ENCODE data around the gene TMEM18.
"Not testable (repeated sequence)": the region's sequence is repeated elsewhere in the genome, so short reads cannot be mapped to it uniquely, and the experiment has no call there.

TMEM18 gene

DNA sequence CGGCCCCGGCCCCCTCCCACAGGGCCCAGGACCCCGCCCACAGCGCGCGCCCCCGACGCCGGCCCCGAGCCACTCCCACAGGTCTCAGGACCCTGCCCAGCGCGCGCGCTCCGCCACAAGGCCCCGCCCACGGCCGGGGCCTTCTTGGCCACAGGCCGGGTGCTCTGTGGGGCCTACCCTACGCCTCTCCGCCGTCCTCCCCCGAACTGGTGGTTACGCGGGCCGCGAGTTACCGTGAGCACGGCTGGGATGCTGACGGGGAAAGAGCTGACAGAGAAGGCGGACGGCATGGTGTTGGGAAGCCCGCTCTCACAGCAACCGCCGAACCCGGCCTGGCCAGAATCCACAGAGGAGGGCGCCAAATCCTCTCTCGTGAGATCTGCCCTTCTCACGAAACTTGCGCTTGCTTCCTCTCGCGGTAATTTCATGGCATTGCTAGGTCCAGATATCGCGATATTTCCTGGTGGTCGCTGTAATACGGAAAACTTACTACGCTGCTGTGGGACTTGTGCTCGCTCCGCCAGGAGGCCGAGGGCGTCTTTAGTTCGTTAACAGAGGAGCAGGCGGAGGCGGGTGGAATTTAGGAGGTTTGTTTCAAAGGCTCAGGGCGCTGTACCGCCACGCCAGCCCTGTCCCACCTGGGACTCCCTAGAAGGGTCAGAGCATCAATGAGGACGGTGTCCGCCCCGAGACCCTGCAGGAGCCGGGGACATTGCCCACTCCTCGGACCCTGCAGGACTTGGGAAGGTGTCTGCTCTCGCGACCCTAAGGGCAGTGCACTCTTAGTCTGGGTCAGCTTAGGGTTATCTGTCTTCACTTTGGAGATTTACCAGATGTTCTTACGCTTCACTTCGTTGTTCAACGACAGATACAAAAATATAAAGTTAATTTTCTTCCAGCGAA, at the start of gene TMEM18:
Gene TMEM18, minus strand, starts transcription at position 351 of the 903 bp plus-strand sequence. Its CDS starts 61 bp downstream, at position 290.
- peak; percentile 94 for DNase-seq (ENCODE audit: low read depth, low spot score)

GRCh38 chr2:726169-726568, 49.0 kb upstream of the TMEM18 start:
- DNase-seq (ENCODE audit: low read depth, low spot score): no peak

DNA sequence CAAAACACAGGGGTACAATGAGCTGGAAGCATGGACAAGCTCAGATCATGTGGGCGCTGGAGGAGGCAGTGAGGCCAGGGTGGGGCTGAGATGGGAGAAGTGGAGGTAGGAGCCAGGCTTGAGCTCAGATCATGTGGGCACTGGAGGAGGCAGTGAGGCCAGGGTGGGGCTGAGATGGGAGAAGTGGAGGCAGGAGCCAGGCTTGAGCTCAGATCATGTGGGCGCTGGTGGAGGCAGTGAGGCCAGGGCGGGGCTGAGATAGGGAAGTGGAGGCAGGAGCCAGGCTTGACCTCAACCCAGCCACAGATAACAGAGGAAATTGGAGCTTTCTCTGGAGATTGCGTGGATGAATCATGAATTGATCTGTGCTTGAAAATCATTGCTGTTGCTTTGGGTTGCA, 48.3 kb upstream of the TMEM18 start:
- DNase-seq (ENCODE audit: low read depth, low spot score): no peak

GRCh38 chr2:723761-724160, 46.6 kb upstream of the TMEM18 start:
- DNase-seq (ENCODE audit: low read depth, low spot score): no peak

- DNase-seq (ENCODE audit: low read depth, low spot score): no peak
Measured at GRCh38 chr2:720842-721241, 43.6 kb upstream of the TMEM18 start.

DNA sequence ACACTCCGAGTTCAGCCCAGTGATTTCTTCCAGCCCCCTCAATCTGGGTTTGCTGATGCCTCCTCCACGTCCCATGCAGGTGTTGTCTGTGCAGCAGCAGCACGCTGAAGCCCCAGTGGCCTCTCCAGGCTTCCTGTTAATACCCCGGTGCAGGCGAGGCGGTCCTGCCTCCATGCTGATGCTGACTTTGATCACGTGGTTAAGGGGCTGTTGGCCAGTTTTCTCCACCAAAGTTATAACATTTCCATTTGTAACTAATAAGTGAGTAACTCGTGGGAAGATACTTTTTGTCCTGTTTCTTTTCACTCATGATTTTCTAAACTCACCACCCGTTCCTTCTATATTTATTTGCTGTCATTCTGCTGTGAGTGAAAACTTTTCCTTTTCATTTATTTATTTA, 42.5 kb upstream of the TMEM18 start:
- no peak for DNase-seq (ENCODE audit: low read depth, low spot score)

DNA sequence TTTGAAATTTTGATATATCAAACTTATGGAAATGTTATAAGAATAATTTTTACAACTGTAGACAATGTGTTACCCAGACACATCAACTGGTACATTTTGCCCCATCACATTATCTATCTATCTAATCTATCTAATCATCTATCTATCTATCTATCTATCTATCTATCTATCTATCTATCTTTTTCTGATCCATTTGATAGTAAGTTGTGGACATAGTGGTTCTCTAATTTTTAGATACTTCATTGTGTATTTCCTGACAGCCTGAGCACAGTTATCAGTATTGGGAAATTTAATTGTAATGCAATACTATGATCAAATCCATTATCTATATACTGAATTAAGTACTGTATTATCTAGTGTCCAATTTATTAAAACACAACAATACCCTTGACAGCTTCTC, 42.0 kb upstream of the TMEM18 start:
- no peak for DNase-seq (ENCODE audit: low read depth, low spot score)

GRCh38 chr2:717661-718060, 40.5 kb upstream of the TMEM18 start:
- DNase-seq (ENCODE audit: low read depth, low spot score): no peak

- DNase-seq (ENCODE audit: low read depth, low spot score): no peak
Measured at GRCh38 chr2:715854-716560, 38.8 kb upstream of the TMEM18 start.

- DNase-seq (ENCODE audit: low read depth, low spot score): no peak
Measured at GRCh38 chr2:715038-715437, 37.8 kb upstream of the TMEM18 start.

DNA sequence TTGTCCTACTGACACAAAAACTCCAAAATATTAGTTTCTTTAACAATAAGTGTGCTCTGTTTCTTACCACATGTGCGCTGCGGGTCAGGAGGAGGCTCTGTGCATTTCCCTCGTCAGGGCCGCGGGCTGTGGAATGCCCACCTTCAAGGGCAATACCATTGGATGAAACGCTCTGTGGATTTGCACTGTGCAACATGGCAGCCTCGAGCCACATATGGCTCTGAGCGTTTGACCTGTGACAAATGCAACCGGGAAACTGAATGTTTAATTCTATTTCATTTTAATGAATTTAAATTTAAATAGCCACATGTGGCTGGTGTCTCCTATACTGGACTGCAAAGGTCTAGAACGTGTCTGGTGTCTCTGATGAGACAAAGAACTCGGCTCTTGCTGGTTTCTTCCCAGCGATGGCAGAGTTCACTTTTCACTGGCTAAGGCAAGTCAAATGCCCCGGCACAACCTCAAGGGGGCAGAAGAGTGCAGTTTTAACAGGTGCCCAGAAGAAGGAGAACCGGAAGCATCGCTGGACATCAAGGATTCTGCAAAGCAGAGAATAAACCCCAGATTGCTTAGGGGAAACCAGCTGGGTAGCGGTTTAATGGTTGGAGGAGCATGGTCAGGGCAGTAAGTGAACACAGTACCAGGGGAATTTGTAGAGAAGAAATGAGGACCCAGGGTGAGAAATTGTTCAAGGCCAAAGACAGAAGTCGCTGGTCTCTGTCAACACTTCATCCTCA, 37.0 kb upstream of the TMEM18 start:
- no peak for DNase-seq (ENCODE audit: low read depth, low spot score)

DNA sequence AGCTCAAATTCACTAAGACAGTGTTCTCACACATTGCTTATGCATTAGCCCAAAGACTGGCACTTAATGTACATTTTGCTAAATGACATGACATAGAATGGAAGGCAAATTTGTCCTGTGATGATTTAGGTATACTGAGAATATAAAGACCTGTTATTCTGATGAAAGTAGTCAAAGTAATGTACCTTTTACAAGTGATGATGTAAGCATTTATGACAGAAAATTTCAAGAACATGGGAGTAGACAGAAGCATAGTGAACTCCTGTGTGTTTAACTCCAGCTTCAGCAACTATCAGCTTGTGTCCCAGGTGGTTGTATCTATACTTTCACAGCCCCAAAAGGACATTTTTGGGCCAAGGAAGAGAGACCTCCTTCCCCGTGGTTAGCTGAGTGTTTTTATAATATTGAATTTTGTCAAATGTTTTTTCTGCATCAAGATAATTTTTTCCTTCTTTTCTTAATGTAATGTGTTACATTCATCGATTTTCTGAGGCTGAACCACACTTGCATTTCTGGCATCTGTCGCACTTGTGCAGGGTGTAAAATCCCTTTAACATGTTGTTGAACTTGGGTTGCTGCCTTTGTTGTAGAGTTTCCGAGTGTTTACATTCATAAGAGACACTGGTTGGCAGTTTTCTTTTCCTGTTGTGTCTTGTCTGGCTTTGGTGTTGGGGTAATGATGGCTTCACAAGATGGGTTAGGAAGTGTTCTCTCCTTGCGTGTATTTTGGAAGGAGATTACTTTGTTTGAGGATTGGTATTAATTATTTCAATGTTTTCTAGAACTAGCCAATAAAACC, 33.9 kb upstream of the TMEM18 start:
- DNase-seq (ENCODE audit: low read depth, low spot score): no peak

DNA sequence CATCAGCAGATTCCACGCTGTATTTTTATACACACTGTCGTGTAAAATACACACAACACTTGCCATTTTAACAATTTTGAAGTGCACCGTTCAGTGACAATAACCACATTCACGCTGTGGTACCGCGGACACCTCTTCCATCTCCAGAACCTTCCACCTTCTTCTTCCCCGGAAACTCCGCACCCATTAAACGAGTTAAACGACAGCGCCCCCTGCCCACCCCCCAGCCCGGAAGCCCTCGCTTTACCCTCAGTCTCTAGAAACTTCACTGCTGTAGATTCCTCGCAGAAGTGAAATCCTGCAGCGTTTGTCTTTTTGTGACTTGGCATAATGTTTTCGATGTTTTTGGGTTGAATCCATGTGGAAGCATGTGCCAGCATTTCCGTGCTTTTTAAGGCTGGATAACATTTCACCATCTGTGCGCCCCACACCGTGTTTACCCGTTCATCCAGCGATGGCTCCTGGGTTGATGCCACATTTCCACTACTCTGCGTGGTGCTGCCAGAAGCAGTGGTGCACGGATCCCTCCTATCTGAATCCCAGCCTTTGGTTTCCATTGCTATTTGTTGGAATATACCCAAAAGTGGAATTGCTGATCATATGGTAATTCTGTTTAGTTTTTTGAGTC, 32.0 kb upstream of the TMEM18 start:
- no peak for DNase-seq (ENCODE audit: low read depth, low spot score)

GRCh38 chr2:708667-709066, 31.5 kb upstream of the TMEM18 start:
- no peak for DNase-seq (ENCODE audit: low read depth, low spot score)

- DNase-seq (ENCODE audit: low read depth, low spot score): no peak
Measured at GRCh38 chr2:705971-706511, 28.8 kb upstream of the TMEM18 start.

DNA sequence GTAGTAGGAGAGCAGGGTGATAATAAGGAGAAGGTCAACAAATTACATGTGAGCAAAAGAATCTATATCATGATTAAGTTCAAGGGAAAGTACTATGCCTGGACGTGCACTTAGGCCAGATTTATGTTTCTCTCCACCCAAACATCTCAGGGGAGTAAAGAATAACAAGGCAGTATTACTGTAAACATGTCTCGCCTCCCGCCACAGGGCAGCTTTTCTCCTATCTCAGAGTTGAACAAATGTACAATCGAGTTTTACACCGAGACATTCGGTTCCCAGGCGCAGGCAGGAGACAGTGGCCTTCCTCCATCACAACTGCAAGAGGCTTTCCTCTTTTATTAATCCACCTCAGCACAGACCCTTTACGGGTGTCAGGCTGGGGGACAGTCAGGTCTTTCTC, 25.6 kb upstream of the TMEM18 start:
- not testable (repeated sequence) for DNase-seq (ENCODE audit: low read depth, low spot score)

DNA sequence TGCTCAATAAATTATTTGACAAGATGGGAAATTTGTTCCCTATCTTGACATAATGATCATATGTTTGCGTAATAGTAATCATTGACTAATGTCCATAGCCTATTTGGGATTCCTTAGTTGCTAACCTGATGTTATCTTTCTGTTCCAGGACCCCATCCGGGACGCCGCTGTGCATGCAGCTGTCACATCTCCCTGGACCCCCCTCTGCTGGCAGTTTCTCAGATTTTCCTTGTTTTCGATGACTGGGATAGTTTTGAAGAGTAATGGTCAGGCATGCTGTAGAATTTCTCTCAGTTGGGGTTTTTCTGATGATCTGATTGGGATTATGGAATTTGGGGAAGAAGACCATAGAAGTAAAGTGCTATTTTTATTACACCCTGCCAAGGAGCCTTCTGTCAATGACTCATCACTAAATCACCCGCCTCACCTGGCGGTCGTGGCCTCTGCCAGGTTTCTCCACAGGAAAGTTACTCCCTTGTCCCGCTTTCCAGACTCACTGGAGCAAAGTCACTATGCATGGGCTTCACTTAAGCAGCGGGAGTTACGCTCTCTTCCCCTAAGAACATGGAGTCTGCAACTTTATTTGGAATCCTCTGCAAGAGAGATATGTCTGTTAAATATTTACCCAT, 19.9 kb upstream of the TMEM18 start:
- DNase-seq (ENCODE audit: low read depth, low spot score): no peak

- DNase-seq (ENCODE audit: low read depth, low spot score): no peak
Measured at GRCh38 chr2:696463-696862, 19.3 kb upstream of the TMEM18 start.

- DNase-seq (ENCODE audit: low read depth, low spot score): no peak
Measured at GRCh38 chr2:694906-695510, 17.8 kb upstream of the TMEM18 start.

DNA sequence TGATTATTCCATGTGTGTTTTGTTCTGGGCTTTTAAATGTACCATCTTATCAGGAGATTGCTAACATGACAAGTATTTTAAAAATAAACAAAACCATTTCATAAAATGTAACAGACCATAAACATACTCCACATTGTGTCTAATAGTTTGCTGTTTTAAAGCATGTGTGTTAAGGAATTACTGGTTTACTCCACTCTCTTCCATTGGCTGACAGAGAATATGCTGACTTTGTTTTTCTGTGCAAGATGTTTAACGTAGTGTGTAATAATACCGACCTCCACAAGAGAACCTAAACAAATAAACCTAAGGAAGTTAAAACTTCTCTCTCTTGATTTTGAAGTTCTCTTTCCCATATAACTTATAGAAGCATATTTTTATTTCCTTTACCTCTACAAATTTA, 17.0 kb upstream of the TMEM18 start:
- DNase-seq (ENCODE audit: low read depth, low spot score): no peak
